ENCODE measurements around the gene SLC25A12.
A peak's percentile ranks its signal among the peaks of the same experiment; 100 is the strongest.
"Not testable (repeated sequence)": the region's sequence is repeated elsewhere in the genome, so short reads cannot be mapped to it uniquely, and the experiment has no call there.

SLC25A12 gene, protein sequence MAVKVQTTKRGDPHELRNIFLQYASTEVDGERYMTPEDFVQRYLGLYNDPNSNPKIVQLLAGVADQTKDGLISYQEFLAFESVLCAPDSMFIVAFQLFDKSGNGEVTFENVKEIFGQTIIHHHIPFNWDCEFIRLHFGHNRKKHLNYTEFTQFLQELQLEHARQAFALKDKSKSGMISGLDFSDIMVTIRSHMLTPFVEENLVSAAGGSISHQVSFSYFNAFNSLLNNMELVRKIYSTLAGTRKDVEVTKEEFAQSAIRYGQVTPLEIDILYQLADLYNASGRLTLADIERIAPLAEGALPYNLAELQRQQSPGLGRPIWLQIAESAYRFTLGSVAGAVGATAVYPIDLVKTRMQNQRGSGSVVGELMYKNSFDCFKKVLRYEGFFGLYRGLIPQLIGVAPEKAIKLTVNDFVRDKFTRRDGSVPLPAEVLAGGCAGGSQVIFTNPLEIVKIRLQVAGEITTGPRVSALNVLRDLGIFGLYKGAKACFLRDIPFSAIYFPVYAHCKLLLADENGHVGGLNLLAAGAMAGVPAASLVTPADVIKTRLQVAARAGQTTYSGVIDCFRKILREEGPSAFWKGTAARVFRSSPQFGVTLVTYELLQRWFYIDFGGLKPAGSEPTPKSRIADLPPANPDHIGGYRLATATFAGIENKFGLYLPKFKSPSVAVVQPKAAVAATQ

DNA sequence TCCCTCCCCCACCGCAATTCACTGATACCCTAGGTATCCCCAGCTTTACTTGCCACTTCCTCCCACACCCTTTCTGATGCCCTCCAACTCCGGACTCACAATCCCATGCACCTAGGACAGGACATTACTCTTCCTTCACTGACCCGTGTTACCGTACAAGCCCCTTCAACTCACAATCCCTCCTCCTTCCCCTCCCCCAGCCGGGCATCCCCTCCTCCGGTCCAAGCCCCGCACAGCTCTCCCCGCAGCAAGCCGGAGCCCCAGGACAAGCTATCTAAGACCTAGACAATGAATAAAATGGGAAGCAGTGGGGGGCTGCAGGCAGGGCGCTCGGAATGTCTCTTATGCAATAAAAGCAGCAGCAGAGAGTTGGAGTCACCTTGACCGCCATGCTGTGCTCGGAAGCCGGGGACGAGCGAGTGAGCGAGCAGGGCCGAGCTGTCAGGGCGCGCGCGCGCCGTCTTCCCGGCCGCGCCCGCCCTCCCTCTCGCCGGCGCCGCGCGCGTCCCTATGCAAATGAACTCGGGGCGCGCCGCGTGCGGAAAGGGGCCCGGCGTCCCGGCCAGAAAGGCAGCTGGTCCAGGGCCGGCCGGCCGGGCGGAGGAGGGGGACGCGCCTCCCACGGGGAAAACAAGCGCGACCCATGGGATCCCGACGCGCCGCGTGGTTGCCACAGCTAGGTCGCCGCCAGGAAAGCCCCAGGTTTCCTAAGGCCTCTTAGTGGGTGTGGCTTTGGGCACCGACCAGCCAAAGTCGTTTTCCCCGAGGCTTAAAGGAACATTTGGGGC is at the start of gene SLC25A12:
SLC25A12 (minus strand) TSS at position 421 of the 788 bp plus-strand sequence; CDS start at position 391, 30 bp downstream.
- DNase-seq (ENCODE audit: low spot score), result peak; percentile 80

- DNase-seq (ENCODE audit: low spot score), result no peak
Measured at GRCh38 chr2:171941316-171941699, 47.3 kb upstream of the SLC25A12 start.

DNA sequence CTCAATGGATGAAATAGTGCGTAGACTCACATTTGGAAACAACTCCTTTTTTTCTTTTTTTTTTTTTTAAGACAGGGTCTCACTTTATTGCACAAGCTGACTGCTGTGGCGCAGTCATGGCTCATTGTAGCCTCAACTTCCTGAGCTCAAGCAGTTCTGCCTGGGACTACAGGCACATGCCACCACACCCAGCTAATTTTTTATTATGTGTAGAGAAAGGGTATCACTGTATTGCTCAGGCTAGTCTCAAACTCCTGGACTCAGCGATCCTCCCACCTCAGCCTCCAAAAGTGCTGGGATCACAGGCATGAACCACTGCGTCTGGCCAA is 45.7 kb upstream of the SLC25A12 start:
- no peak for DNase-seq (ENCODE audit: low spot score)

- DNase-seq (ENCODE audit: low spot score), result no peak
Measured at GRCh38 chr2:171939058-171939742, 45.2 kb upstream of the SLC25A12 start.

DNA sequence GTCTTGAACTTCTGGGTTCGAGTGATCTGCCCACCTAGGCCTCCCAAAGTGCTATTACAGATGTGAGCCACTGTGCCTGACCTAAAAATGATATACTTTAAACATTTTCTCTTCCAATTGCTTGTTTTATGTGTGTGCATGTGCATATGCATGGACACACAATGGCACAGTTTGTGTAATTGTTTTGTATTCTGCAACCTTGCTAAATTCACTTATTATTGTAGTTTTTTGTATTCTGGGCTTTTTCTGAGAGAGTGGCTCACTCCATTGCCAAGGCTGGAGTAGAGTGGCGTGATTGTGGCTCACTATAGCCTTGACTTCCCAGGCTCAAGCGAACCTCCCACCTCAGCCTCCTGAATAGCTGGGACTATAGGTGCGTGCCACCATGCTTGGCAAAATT is 36.3 kb upstream of the SLC25A12 start:
- no peak for DNase-seq (ENCODE audit: low spot score)

GRCh38 chr2:171924170-171924942 is 30.3 kb upstream of the SLC25A12 start:
- DNase-seq (ENCODE audit: low spot score), result no peak

GRCh38 chr2:171923206-171923605 is 29.2 kb upstream of the SLC25A12 start:
- DNase-seq (ENCODE audit: low spot score), result no peak

GRCh38 chr2:171922230-171923022 is 28.4 kb upstream of the SLC25A12 start, which contains the start of gene HAT1:
TSS of gene HAT1 (plus strand) at chr2:171922461. CDS start at chr2:171922501, 40 bp downstream.
- DNase-seq (ENCODE audit: low spot score), result peak; percentile 98

DNA sequence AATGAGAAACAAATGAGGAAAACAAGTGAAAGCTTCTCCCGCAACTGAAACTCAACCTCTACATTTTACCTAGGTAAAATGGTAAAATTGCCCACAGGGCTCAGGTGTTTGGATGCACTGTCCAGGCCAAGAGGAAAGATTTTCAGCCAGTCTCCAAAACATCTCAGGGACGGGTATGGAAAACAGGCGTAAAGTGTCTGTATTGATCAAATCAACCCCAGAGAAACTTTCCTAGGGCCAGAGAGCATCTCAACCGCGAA is 27.9 kb upstream of the SLC25A12 start:
- DNase-seq (ENCODE audit: low spot score), result no peak

DNA sequence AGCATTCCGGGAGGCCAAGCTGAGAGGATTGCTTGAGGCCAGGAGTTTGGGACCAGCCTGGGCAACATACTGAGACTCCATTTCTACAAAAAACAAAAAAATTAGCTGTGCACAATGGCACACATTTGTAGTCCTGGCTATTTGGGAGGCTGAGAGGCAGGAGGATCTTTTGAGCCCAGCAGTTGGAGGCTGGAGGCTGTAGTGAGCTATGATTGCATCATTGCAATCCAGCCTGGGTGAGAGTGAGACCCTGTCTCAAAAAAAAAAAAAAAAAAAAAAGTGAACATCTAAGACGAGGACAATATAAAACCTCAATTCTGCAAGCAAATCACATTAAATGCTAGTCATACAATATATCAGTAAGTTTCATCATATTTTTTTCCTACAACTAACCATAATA is 25.4 kb upstream of the SLC25A12 start:
- DNase-seq (ENCODE audit: low spot score), result no peak

DNA sequence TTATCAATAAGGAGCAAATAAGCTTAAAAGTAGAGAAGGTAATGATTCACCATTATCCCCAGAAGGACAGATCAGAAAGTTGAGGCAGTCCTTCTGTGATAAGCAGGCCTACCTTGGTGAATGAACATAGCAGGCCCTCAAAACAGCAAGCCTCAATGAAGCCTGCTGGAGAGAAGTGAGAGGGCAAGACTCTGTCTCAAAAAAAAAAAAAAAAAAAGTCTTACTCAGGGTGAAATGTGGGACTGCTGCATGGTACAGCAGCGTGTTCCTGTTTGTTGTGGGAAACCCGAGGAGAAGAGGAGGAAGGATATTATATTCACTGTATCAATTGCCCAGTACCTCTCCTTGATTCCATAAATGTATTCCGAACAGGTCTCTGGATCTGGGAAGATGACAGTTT is 19.5 kb upstream of the SLC25A12 start:
- no peak for DNase-seq (ENCODE audit: low spot score)

DNA sequence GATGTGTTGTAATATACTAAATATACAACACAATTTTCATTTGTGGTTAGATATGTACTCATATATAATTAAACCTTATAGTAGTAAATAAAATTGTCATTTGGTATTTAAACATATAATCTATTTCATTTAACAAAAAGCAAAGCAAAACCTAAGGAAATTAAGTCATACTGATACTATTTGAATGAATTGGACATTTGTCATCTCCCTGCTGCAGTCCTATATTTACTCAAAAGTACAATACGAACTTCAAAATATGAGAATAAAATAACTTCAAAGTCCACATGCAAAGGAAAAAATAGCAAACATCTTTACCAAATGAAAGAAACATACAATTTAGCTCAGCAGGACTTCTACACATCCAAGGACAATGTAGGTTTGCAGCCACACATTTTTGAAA is 16.4 kb upstream of the SLC25A12 start:
- no peak for DNase-seq (ENCODE audit: low spot score)

DNA sequence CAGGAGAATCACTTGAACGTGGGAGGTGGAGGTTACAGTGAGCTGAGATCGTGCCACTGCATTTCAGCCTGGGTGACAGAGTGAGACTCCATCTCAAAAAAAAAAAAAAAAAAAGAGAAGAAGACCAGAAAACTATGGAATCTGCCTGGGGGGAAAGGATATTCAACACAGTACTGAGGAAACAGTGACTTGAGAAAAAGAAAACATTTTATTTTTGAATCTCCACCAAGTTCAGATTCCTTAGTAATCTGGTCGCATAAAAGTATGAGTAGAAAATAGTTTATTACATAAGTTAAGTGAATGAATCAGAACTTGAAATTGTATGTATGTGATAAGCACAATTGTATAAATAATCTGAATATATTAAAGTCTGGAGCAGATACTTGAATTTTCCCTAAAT is 15.2 kb upstream of the SLC25A12 start:
- DNase-seq (ENCODE audit: low spot score), result no peak

DNA sequence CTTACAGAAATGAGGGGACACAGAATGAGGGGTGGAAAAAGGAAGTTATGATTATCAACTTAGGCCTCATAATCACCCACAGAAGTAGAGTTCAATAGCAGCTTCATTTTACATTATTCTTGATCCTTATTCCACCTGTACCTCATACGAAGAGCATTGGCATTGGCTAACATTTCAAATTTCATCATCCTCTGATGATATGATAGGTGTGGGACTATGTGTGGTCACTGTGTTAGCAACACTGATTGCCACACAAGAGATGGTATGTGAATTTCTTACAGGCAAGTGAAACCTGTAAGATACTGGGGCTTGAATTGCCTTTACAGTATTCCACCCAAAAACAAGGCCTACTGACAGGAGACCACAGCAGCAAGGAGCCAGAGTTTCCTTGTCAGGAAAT is 14.2 kb upstream of the SLC25A12 start:
- DNase-seq (ENCODE audit: low spot score), result no peak

DNA sequence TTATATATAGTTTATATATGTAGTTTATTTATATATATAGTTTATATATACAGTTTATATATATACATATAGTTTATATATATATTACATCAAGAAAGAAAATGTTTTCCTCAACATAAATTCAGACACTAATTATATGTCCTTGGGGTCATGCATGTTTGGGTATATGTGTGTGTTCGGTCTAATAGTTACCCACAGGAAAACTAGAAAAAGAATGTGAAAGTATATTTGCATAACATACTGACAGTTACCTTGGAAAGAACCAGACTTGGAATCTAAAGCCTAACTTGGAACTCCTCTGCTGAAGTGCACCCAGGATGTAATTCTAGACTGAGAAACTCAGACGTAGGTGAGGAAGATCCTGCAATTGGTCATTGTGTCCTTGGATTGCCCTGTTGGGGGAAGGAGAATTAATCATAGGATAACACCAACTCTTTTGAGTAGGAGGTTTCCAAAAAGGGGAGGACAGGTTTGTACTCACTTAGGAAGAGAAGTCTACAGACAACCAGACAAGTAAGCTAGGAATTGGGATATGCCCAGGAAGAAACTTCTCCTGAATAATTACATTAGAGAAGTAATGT is 8.9 kb upstream of the SLC25A12 start:
- DNase-seq (ENCODE audit: low spot score), result no peak

DNA sequence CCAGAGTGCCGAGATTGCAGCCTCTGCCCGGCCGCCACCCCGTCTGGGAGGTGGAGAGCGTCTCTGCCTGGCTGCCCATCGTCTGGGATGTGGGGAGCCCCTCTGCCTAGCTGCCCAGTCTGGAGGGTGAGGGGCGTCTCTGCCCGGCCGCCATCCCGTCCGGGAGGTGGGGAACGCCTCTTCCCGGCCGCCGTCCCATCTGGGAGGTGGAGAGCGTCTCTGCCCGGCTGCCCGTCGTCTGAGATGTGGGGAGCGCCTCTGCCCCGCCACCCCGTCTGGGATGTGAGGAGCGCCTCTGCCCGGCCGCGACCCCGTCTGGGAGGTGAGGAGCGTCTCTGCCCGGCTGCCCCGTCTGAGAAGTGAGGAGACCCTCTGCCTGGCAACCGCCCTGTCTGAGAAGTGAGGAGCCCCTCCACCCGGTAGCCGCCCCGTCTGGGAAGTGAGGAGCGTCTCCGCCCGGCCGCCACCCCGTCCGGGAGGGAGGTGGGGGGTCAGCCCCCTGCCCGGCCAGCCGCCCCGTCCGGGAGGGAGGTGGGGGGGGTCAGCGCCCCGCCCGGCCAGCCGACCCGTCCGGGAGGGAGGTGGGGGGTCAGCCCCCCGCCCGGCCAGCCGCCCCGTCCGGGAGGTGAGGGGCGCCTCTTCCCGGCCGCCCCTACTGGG is 5.7 kb upstream of the SLC25A12 start:
- DNase-seq (ENCODE audit: low spot score), result not testable (repeated sequence)

DNA sequence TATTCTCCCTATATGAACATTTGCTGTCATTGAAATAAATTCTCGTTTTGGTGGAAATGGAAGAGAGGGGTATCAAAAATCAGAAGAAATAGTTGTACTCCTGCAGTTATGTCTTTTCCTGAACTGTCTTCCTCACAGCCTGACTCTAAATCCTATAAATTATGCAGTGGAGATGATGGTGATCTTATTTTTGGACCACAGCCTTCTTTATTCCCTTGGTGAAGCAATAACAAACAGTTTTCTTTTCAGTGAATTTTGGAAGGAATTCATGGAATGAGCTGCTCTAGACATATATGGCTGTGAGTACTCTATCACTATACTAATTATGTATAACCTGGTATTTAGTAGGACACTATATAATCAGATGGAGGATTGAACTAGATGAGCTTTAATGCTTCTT is 1.7 kb upstream of the SLC25A12 start:
- DNase-seq (ENCODE audit: low spot score), result no peak

- no peak for DNase-seq (ENCODE audit: low spot score)
Measured at GRCh38 chr2:171894612-171894947, 536 bp upstream of the SLC25A12 start.

GRCh38 chr2:171893196-171893823 is 734 bp downstream of the SLC25A12 start:
- no peak for DNase-seq (ENCODE audit: low spot score)

- no peak for DNase-seq (ENCODE audit: low spot score)
Measured at GRCh38 chr2:171889808-171890207, 4.2 kb downstream of the SLC25A12 start.
